HepG2 (cell line): ENCODE measurements around the gene ABCF1. TPM values are rescaled to one million over a fixed set of nuclear protein-coding genes. Genes with fewer than 3 reads are reported as not detected.

ENCODE experiments used
- DRAP1 ChIP-seq: IDR thresholded peaks from 2 replicates; pipeline ENCODE4 v1.6.1; 2016; ENCODE audit warnings: missing genetic modification reagents, missing compliant biosample characterization
- HNRNPLL ChIP-seq: fragments of 200-400 bp; formaldehyde crosslinking; IDR thresholded peaks from 2 replicates; pipeline ENCODE4 v1.6.1; 2017; ENCODE audit warnings: mild to moderate bottlenecking, low read depth, low read length; ENCODE audit not compliant: poor library complexity, severe bottlenecking
- ISL2 ChIP-seq: sonication (generic); formaldehyde crosslinking; IDR thresholded peaks from 2 replicates; pipeline ENCODE4 v1.5.0; 2020; ENCODE audit warnings: missing genetic modification reagents
- MAF1 ChIP-seq: sonication (generic); formaldehyde crosslinking; IDR thresholded peaks from 2 replicates; pipeline ENCODE4 v1.5.0; 2020; ENCODE audit warnings: missing genetic modification reagents, borderline replicate concordance
- RCOR2 ChIP-seq: IDR thresholded peaks from 2 replicates; pipeline ENCODE4 v1.6.1; 2016; ENCODE audit warnings: missing biosample characterization, missing genetic modification reagents
- SIX1 ChIP-seq: sonication (generic); formaldehyde crosslinking; IDR thresholded peaks from 2 replicates; pipeline ENCODE4 v1.4.0; 2020; ENCODE audit warnings: missing genetic modification reagents, borderline replicate concordance
- SOX6 ChIP-seq, 2 experiments: fragments of 450-650 bp in 1 of 2; sonication (generic) in 1 of 2; formaldehyde crosslinking in 1 of 2; IDR thresholded peaks; 2 replicates each; pipeline versions ENCODE4 v1.4.0 to v1.6.1; 2017 to 2020; ENCODE audit warnings: antibody characterized with exemption in 1 of 2, mild to moderate bottlenecking in 1 of 2, missing genetic modification reagents in 1 of 2
- STAT5B ChIP-seq: sonication (generic); formaldehyde crosslinking; IDR thresholded peaks from 2 replicates; pipeline ENCODE4 v1.4.0; 2020; ENCODE audit warnings: missing genetic modification reagents
- ZNF550 ChIP-seq: sonication (generic); formaldehyde crosslinking; IDR thresholded peaks from 2 replicates; pipeline ENCODE4 v1.4.0; 2020; ENCODE audit warnings: mild to moderate bottlenecking, missing genetic modification reagents, borderline replicate concordance
- ZNF747 ChIP-seq: sonication (generic); formaldehyde crosslinking; IDR thresholded peaks from 2 replicates; pipeline ENCODE4 v1.8.1; 2023; ENCODE audit warnings: missing genetic modification reagents, mild to moderate bottlenecking, borderline replicate concordance
- ZNF788 ChIP-seq: sonication (generic); formaldehyde crosslinking; IDR thresholded peaks from 2 replicates; pipeline ENCODE4 v1.5.0; 2020; ENCODE audit warnings: mild to moderate bottlenecking, missing genetic modification reagents, borderline replicate concordance
- ZSCAN9 ChIP-seq: IDR thresholded peaks from 2 replicates; pipeline ENCODE4 v1.6.1; 2016; ENCODE audit warnings: borderline replicate concordance
- polyA plus RNA-seq, 8 experiments: library from polyadenylated mRNA; depleted of rRNA in 3 of 8; stranded (reverse) in 7 of 8; unstranded in 1 of 8; fragments of >200 nt; fragmentation: Illumina TruSeq in 4 of 8; extraction: Trizol in 4 of 8; gene quantifications; 2 replicates each; pipeline versions ENCODE4 v1.2.1 to v1.2.3, GENCODE V29; 2011 to 2016; ENCODE audit warnings: low read depth in 4 of 8, missing spikeins in 1 of 8, mixed read lengths in 1 of 8; ENCODE audit not compliant: insufficient read depth in 1 of 8
- total RNA-seq, 5 experiments: library from RNA; depleted of rRNA; stranded (reverse); fragments of >200 nt; fragmentation: Illumina TruSeq; extraction: Trizol; gene quantifications; 2 replicates each; pipeline ENCODE4 v1.2.3, GENCODE V29; 2016; ENCODE audit warnings: low read depth in 1 of 5
- TF ChIP-seq, protein P1 (sequence below): sonication (generic); formaldehyde crosslinking; conservative IDR thresholded peaks from 2 replicates; pipeline ENCODE4 v1.5.0; 2020; ENCODE audit warnings: missing genetic modification reagents
- TF ChIP-seq, protein P2 (sequence below): sonication (generic); formaldehyde crosslinking; conservative IDR thresholded peaks from 2 replicates; pipeline ENCODE4 v1.4.0; 2020; ENCODE audit warnings: missing genetic modification reagents
- TF ChIP-seq, protein P3 (sequence below): sonication (generic); formaldehyde crosslinking; conservative IDR thresholded peaks from 2 replicates; pipeline ENCODE4 v1.8.0; 2022; ENCODE audit warnings: low read depth, missing genetic modification reagents
- TF ChIP-seq, protein P4 (sequence below): sonication (generic); formaldehyde crosslinking; IDR thresholded peaks from 2 replicates; pipeline ENCODE4 v1.4.0; 2020; ENCODE audit warnings: missing genetic modification reagents

The ABCF1 gene
- total and polyA plus RNA-seq, 2 of the 13 experiments (the other 11 are each of a cell fraction or from before 2014, with no cell fraction given) = 25.4 to 98.9 TPM

GRCh38 chr6:30616811-30617564 lies 45.7 kb downstream of the ABCF1 start, which contains the start of gene PPP1R10 (continued):
- TF ChIP-seq, protein P1, sequence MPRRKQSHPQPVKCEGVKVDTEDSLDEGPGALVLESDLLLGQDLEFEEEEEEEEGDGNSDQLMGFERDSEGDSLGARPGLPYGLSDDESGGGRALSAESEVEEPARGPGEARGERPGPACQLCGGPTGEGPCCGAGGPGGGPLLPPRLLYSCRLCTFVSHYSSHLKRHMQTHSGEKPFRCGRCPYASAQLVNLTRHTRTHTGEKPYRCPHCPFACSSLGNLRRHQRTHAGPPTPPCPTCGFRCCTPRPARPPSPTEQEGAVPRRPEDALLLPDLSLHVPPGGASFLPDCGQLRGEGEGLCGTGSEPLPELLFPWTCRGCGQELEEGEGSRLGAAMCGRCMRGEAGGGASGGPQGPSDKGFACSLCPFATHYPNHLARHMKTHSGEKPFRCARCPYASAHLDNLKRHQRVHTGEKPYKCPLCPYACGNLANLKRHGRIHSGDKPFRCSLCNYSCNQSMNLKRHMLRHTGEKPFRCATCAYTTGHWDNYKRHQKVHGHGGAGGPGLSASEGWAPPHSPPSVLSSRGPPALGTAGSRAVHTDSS = 0 out of 2 replicates have a peak, but pooled peaks have one; percentile 83
- TF ChIP-seq ZSCAN9 (CRISPR knock-in tag) (peak; percentile 88), MAF1 (CRISPR knock-in tag) (peak; percentile 77), STAT5B (CRISPR knock-in tag) (0 out of 2 replicates have a peak, but pooled peaks have one; percentile 62), ZNF550 (no peak), ZNF747 (CRISPR knock-in tag) (peak; percentile 68; the same call in 1 of the 2 replicates), HNRNPLL (no peak), ISL2 (CRISPR knock-in tag) (no peak), SOX6 (IDR thresholded peaks at IDR 0.05) (no peak), SOX6 (CRISPR knock-in tag; IDR thresholded peaks at IDR 0.05) (no peak), SIX1 (CRISPR knock-in tag) (peak; percentile 33), RCOR2 (CRISPR knock-in tag) (no peak), DRAP1 (peak; percentile 97), ZNF788 (CRISPR knock-in tag) (0 out of 2 replicates have a peak, but pooled peaks have one; percentile 69)
- TF ChIP-seq, protein P2, sequence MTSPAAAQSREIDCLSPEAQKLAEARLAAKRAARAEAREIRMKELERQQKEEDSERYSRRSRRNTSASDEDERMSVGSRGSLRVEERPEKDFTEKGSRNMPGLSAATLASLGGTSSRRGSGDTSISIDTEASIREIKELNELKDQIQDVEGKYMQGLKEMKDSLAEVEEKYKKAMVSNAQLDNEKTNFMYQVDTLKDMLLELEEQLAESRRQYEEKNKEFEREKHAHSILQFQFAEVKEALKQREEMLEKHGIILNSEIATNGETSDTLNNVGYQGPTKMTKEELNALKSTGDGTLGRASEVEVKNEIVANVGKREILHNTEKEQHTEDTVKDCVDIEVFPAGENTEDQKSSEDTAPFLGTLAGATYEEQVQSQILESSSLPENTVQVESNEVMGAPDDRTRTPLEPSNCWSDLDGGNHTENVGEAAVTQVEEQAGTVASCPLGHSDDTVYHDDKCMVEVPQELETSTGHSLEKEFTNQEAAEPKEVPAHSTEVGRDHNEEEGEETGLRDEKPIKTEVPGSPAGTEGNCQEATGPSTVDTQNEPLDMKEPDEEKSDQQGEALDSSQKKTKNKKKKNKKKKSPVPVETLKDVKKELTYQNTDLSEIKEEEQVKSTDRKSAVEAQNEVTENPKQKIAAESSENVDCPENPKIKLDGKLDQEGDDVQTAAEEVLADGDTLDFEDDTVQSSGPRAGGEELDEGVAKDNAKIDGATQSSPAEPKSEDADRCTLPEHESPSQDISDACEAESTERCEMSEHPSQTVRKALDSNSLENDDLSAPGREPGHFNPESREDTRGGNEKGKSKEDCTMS (CRISPR knock-in tag) = no peak
- TF ChIP-seq, protein P3, sequence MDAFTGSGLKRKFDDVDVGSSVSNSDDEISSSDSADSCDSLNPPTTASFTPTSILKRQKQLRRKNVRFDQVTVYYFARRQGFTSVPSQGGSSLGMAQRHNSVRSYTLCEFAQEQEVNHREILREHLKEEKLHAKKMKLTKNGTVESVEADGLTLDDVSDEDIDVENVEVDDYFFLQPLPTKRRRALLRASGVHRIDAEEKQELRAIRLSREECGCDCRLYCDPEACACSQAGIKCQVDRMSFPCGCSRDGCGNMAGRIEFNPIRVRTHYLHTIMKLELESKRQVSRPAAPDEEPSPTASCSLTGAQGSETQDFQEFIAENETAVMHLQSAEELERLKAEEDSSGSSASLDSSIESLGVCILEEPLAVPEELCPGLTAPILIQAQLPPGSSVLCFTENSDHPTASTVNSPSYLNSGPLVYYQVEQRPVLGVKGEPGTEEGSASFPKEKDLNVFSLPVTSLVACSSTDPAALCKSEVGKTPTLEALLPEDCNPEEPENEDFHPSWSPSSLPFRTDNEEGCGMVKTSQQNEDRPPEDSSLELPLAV = no peak
- TF ChIP-seq, protein P4, sequence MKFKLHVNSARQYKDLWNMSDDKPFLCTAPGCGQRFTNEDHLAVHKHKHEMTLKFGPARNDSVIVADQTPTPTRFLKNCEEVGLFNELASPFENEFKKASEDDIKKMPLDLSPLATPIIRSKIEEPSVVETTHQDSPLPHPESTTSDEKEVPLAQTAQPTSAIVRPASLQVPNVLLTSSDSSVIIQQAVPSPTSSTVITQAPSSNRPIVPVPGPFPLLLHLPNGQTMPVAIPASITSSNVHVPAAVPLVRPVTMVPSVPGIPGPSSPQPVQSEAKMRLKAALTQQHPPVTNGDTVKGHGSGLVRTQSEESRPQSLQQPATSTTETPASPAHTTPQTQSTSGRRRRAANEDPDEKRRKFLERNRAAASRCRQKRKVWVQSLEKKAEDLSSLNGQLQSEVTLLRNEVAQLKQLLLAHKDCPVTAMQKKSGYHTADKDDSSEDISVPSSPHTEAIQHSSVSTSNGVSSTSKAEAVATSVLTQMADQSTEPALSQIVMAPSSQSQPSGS (CRISPR knock-in tag) = 0 out of 2 replicates have a peak, but pooled peaks have one; percentile 39
